NCI-H2227 (cell line): ENCODE results near the gene SYTL2.
"Not testable (repeated sequence)": the region's sequence is repeated elsewhere in the genome, so short reads cannot be mapped to it uniquely, and the experiment has no call there.

Source experiments
- DNase-seq: peaks from one replicate; lab custom pipeline; 2025; ENCODE audit not compliant: unreplicated experiment; lab: John Stamatoyannopoulos, UW

The SYTL2 gene

GRCh38 chr11:85663080-85663752 lies 147.7 kb downstream of the SYTL2 start:
- peak; percentile 5 for DNase-seq

GRCh38 chr11:85661972-85662664 lies 148.8 kb downstream of the SYTL2 start:
- DNase-seq: no peak

GRCh38 chr11:85658180-85658579 lies 152.8 kb downstream of the SYTL2 start:
- DNase-seq: no peak

GRCh38 chr11:85656777-85657176 lies 154.2 kb downstream of the SYTL2 start:
- no peak for DNase-seq

- not testable (repeated sequence) for DNase-seq
These were observed 156.6 kb downstream of the SYTL2 start for GRCh38 chr11:85654343-85654742.

- no peak for DNase-seq
These were observed 158.0 kb downstream of the SYTL2 start for GRCh38 chr11:85652786-85653447.

GRCh38 chr11:85651118-85651517 lies 159.8 kb downstream of the SYTL2 start:
- no peak for DNase-seq

- DNase-seq: peak; percentile 90
These were observed 163.2 kb downstream of the SYTL2 start, which contains the start of gene TMEM126A for GRCh38 chr11:85647604-85648299. TSS of gene TMEM126A (plus strand) at chr11:85647967. CDS start at chr11:85650256, 2,289 bp downstream.

- no peak for DNase-seq
These were observed 163.9 kb downstream of the SYTL2 start for GRCh38 chr11:85647078-85647477.
